NCI-H345 treated with DMSO at 0.1 percent for 48 hours (cell line): ENCODE data around the gene TRIM68.

Experiments
- DNase-seq: peaks from one replicate; lab custom pipeline; 2025; ENCODE audit not compliant: unreplicated experiment; lab: John Stamatoyannopoulos, UW

TRIM68 gene, protein sequence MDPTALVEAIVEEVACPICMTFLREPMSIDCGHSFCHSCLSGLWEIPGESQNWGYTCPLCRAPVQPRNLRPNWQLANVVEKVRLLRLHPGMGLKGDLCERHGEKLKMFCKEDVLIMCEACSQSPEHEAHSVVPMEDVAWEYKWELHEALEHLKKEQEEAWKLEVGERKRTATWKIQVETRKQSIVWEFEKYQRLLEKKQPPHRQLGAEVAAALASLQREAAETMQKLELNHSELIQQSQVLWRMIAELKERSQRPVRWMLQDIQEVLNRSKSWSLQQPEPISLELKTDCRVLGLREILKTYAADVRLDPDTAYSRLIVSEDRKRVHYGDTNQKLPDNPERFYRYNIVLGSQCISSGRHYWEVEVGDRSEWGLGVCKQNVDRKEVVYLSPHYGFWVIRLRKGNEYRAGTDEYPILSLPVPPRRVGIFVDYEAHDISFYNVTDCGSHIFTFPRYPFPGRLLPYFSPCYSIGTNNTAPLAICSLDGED

DNA sequence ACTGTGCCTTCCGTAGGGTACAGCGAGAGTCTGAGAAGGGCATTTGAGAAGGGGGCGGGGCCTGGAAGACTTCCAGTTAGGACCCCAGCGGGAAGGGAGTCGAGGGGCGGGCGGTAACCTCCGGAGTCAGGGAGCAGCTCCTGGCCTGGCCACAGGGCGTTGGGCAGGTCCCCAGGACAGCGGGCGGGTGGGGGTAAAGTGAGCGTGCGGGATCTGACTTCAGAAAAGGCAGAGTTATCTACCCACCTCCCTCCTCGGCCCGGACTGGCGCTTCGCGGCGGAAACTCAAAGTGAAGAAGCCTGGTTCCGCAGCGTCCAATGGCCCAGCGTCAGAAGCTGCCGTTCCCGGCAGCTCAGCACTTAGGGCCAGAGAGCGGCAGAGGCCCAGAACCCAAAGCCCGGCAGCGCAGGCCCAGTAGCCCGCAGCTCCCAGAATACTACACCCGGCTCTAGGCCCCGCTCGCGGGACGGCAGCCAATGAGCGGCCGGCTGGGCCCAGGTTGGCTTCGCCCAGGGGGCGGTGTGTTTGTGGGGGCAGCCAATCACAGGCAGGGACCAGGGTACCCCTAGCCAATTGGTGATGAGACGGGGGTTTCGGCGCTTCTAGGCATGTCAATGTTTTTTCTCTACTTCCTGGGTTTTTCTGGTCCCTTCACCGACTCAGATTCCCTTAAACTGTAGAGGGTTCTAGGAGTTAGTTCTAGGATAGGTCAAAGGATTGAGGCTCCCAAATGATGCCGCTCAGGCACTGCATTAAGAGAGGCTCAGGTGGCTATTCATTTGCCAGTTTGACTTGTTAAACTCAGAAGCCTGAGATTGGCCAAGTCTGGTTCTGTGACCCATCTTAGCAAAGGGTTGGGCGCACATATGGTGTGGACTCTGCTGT is at the start of gene TRIM68:
TSS of gene TRIM68 (minus strand) at position 451 of the 886 bp plus-strand sequence. CDS start 2,727 bp downstream, outside the sequence.
- DNase-seq: peak; percentile 30

DNA sequence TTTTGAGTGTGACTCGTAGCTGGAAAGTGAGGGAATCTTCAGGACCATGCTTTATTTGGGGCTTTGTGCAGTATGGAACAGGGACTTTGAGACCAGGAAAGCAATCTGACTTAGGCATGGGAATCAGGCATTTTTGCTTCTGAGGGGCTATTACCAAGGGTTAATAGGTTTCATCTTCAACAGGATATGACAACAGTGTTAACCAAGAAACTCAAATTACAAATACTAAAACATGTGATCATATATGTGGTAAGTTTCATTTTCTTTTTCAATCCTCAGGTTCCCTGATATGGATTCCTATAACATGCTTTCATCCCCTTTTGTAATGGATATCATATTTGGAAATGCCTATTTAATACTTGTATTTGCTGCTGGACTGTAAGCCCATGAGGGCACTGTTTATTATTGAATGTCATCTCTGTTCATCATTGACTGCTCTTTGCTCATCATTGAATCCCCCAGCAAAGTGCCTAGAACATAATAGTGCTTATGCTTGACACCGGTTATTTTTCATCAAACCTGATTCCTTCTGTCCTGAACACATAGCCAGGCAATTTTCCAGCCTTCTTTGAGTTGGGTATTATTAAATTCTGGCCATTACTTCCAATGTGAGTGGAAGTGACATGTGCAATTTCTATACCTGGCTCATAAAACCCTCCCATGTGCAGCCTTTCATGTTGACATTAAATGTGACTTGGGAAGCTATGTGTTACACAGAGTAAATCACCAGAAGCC is 46.8 kb upstream of the TRIM68 start:
- no peak for DNase-seq

DNA sequence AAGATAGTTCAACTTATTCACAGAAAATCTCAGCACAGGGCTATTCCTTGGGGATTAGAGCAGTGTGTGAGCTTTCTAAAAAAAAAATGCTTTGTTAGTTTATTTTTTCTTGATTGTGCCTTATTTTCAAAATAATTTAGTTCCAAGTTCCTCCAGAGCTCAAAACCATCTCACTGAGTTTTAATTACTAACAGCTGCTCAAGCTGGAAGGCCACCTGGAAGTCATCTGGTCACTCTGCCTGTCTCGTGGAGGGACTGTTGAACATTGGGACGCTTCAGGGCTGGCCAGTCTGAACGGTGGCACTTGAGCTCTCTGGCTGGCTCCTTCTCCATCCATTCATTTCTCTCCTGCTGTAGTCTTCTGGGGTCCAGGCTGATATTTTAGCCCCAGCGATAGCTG is 39.7 kb upstream of the TRIM68 start:
- DNase-seq: no peak

DNA sequence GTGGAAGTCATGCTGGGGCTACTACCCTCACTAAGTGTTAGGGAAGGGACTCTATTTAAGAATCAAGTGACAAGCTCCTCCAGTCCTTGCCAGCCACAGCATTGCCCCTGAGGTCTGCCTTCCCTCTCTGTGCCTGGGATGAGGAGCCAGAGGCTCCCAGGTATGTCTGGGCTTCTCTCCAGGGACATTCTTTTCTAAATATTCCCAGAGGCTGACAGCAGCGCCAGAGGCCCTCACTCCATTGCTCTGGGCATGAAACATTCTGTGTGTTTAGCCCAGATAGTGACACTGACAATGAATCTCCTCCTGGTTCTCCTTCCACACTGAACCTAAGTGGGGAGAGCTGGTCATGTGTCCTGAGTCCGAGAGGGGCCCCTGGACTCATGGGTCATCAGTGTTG is 37.9 kb upstream of the TRIM68 start:
- no peak for DNase-seq

DNA sequence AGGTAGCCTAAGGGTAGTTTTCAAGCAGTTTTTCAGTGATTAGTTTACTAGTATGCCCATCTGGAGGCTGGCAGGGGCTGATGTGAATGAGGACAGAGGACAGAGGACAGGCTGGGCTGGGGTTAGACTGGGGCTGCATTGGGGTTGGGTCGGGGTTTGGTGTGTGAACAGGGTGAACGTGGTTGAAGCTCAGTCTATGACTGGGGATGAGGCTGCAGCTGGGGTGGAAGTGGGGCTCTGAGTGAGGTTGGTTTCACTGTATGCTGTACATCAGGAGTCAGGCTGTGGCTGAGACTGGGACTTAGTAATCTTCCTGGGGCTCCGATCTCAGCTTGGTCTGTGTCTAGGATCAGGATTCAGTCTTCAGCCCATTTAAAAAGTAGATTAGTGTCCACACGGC is 36.2 kb upstream of the TRIM68 start:
- DNase-seq: no peak

DNA sequence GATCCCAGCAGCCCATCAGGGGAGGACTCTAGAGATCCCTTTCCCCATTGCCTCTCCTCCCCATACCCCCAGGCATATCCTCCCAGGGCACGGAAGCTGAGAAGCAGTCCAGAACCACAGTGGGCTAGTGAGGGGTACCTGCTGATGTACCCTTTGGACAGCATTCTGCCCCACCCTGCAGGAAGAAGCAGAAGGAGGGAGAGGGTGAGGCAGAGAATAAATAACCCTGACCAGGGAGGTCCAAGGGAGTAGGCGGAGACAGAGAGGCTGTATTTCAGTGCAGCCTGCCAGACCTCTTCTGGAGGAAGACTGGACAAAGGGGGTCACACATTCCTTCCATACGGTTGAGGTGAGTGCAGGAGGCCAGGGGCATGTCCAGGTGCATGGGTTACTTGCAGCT is 35.7 kb upstream of the TRIM68 start, which contains the start of gene OR51E1:
TSS of gene OR51E1 (plus strand) at position 301 of the 400 bp plus-strand sequence. CDS start 8,545 bp downstream, outside the sequence.
- DNase-seq: no peak

DNA sequence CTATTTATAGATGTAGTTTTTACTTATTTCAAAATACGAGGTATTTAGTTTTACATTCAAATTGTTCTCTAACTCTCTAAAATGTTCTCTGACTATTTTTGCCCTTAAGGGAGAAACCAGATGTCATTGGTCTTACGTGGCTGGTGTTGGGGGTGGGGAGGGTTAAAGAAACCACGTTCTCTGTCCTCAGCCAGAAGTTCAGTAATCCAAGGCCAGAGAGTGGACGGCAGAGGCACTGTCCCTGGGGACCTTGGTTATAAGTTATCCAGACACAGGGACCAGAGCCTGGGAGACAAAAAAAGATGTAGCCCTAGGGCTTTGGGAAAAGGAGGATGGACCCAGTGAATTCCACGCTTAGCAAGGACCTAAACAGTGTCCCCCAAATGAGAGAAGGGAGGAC is 35.0 kb upstream of the TRIM68 start:
- no peak for DNase-seq

DNA sequence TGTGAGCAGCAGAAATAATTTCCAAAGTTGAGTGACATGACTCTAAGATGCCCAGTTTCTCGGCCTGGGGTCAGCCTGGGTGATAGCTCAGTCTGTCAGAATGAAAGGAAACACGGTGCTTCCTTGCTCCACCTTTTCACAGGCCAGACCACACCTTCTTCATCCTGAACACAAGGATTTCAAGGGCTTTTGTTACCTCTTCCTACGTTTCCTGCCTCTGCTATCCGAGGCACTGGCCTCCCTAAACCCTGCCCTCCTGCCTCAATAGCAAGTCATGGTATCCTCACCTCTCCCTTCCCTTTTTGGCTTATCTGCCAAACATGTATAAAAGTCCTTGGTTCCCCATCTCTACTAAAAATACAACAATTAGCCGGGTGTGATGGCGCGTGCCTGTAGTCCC is 34.0 kb upstream of the TRIM68 start:
- DNase-seq: no peak

DNA sequence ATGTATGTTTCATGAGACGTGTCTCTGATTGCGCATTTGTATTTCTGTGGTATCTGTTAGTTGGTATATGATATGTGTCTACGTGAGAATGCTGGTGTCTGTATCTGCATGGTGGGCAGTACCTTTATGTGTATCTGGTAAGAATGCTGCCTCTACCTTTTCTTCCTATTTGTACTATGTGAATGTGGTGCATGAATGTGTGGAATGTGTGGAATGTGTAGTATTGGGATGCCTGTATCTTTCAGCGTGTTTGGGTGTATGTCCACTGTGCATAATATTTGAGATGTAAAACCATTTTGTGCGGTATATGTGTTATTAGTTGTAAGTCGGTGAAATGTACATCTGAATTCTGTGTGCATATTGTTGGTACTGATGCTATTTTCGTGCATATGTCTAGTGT is 33.5 kb upstream of the TRIM68 start:
- no peak for DNase-seq

DNA sequence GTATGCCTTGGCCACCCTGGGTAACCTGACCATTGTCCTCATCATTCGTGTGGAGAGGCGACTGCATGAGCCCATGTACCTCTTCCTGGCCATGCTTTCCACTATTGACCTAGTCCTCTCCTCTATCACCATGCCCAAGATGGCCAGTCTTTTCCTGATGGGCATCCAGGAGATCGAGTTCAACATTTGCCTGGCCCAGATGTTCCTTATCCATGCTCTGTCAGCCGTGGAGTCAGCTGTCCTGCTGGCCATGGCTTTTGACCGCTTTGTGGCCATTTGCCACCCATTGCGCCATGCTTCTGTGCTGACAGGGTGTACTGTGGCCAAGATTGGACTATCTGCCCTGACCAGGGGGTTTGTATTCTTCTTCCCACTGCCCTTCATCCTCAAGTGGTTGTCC is 31.9 kb upstream of the TRIM68 start:
- DNase-seq: no peak

DNA sequence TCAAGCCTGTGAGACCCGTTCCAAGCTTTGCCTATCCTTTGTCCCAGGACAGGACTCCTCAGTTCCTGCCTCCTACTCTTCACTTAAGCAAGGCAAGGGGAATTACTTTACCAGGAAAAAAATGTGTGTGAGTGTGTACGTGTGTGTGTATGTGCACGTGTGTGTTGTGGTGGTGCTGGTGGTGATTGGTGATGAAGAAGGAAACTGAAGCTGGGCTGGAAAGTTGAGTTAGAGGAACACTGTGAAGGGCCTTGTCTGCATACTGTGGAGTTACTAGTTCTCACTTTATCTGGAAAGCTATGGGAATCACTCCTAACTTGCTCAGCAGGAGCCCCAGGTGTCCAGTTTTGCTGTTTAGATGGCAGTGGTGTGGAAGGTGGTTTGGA is 29.6 kb upstream of the TRIM68 start:
- DNase-seq: no peak

DNA sequence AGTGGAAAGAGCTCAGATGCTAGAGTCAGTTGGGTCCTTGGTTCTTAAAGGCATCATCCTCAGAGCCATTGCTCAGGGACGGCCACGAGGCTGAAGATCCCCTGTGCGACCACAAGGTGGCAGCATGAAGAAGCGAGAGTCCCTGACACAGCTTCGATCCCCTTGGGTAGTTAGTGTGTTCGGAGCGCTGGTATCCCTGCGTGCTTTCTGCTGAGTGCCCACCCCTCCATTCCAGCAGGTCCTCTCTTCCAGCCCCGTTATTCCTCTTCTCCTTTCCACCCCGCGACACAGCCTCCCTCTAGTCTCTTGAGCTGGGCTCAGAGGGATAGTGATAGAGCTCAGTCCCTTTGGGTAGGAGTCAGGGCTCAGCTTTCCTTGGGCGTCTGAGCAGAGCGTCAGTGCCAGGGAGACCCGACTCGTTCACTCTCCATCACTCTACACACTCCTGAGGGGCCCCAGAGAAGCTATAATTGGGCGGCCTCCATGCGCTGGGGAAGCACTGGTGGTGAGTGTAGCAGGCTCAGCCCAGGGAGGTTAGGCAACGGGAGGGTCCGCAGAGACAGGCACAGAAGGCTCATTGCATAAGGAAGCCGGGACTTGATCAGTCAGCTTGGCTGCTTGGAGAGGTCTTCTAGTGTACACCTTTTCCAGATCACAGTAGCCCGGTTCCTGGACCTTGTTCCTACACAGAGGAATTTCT is 29.1 kb upstream of the TRIM68 start, which contains the start of gene OR51D1:
TSS of gene OR51D1 (plus strand) at position 516 of the 700 bp plus-strand sequence. CDS start 2,314 bp downstream, outside the sequence.
- DNase-seq: peak; percentile 51

DNA sequence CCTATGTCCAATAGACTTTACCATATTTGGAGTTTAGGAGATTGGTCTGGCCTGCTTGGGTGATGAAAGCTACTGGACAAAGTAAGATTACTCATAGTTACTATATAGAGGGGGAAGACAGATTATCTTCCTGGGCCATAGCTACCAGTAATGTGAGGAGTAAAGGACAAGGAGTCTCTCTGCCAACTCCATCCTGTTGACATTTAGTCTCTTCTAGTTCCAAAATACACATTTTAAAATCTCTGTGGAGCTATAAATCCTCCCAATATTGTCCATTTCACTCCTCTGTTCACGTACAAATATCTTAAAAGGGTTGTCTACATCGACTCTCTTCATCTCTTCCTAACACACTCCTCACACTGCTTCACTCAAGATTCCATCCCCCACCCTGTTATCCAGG is 28.1 kb upstream of the TRIM68 start:
- DNase-seq: no peak

DNA sequence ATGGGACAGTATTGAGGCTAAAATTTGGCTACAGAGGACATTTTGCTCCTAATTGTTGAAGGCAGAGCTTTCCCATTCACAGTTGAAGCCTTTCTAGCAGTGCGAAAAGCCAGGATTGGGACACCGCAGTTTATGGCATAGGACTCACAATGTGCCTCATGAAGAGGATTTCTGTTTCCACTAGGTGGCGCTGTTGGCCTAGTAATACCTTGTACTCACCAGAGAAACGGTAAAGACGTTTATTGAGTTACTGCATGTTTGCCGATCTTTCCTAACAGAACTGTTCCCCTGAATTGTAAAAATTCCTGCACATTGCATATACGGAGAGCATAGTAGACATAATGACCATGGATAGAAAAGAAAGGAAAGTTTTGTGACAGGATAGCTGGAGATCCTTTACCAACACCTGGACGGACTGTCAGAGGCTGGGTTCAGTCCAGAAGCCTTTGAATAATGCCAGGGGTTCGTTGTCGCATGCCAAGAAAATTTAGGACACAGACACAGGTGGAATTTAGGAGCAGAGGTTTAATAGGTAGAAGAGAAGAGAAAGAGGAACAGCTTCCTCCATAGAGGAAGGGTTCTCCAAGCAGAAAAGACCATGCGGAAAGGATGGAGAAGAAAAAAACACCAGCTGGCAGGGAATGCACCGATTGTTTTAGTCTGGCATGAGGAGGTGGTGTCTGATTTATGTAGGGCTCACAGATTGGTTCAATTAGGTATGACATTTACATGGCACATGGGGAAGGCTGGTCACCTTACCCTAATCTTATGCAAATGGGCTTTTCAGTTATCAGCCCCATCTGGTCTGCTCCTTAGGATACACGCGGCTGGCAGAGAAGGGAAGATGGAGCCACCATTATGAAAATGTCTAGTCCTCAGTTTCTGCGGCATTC is 18.4 kb upstream of the TRIM68 start:
- peak; percentile 80 for DNase-seq

DNA sequence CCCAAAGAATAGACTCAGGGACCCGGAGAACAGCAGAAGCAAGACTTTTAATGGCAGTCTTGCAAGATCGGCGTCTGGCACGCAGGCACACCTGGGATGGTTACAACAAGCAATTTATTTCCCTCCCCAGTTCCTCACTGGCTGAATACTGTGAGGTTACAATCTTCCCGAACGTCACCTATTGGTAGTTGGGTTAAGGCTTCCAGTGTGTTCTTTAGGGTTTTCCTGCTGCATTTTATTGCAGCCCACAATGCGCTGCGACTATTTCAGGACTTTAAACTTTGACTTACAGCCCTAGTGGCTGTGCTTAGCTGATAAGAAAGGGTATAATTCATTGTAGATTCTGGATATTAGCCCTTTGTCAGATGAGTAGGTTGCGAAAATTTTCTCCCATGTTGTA is 11.5 kb upstream of the TRIM68 start:
- no peak for DNase-seq

DNA sequence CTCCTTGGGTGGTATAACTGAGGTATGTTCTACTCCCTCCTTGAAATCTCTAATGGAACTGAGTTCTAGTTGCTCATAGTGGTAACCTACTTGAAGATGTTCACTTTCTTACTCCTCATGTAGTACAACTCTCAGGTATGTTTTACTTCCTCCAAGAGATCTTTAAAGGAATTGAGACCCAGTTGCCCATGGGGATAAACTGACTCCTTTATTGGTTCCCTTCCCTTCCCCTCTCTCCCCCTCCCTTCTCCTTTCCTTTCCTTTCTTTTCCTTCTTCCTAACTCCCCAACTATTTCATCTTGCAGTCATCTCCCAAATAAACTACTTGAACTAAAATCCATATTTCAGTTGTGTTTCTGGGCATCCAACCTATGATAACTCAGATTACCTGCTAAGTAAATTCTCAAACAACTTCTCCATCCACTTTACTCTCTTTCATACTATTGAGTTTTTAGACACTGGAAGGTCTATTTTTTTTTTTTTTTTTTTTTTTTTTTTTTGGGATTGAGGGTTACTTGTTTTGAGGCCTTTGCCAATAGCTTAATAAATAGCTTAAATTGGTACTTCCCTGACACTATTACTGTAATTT is 7.9 kb upstream of the TRIM68 start:
- no peak for DNase-seq

DNA sequence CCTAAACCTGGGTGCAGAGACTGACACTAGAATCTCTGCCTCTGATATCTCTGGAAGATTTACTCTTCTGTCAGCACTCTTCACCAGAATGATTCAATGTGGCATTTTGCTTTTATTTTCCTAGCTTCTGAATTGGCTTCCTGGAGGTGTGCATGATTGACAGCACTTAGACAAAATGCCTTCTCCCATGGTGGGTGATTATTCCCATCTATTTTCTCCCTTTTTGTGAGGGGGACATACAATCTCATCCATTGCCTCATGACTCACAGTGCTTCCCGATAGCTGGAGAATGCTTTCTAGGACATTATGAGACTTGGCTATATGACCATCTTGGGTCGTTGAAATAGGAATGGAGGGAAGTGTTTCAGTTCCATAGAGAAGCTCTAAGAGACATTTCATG is 4.0 kb upstream of the TRIM68 start:
- no peak for DNase-seq

DNA sequence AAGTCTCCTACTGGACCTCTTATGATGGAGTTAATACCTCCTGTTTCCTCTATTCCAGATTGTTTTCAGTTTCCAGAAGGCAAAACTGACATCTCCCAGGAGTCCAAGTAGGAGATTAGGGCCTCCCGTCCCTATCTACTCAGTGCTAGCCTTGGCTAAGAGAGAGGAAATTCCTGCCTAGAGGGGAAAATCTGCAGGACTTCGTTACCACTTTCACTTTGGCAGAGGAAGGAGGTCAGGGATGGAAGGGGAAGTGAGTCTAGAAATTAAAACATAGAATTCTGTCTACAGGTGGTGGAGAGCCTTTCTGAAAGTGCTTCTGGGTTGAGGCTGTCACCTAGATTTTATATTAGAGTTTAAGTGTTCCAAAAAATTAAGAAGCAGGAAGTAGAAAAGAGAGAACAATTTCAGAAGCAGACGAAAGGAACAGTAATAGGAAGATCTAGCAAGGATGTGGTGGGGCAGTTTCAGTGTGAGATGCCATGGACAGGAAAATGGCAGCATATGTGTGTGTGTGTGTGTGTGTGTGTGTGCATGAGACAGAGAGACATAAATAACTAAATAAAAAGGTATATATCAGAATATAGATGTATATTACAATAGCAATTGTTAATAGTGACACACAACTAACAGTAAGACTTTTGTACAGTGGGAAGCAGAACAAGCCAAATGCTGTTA is 2.4 kb upstream of the TRIM68 start:
- no peak for DNase-seq
